ENCODE measurements around the gene CPLX3.
A peak's percentile ranks its signal among the peaks of the same experiment; 100 is the strongest.
"Not testable (repeated sequence)": the region's sequence is repeated elsewhere in the genome, so short reads cannot be mapped to it uniquely, and the experiment has no call there.

CPLX3 gene

GRCh38 chr15:74826364-74826819 lies at the start of gene CPLX3:
Gene CPLX3 (plus strand): TSS chr15:74826627. CDS start chr15:74826704, 77 bp downstream.
- peak in 1 of 2 donors; percentile 12 for DNase-seq

- DNase-seq = peak; percentile 86 to 88
Measured at GRCh38 chr15:74776821-74777768, 49.3 kb upstream of the CPLX3 start.

- peak; percentile 36 to 41 for DNase-seq
Measured at GRCh38 chr15:74777769-74778598, 48.4 kb upstream of the CPLX3 start.

- DNase-seq = no peak
Measured at GRCh38 chr15:74778599-74778970, 47.8 kb upstream of the CPLX3 start.

GRCh38 chr15:74779162-74779648 lies 47.2 kb upstream of the CPLX3 start:
- DNase-seq = no peak

GRCh38 chr15:74780523-74781430 lies 45.6 kb upstream of the CPLX3 start:
- DNase-seq = peak; percentile 66 to 72

- DNase-seq = peak; percentile 70 to 84
Measured at GRCh38 chr15:74781431-74782258, 44.8 kb upstream of the CPLX3 start, which contains the start of gene CSK. Gene CSK (plus strand): TSS chr15:74782080. CDS start chr15:74798298, 16,218 bp downstream.

- DNase-seq = peak in 1 of 2 donors; percentile 58
Measured at GRCh38 chr15:74782259-74783071, 44.0 kb upstream of the CPLX3 start.

GRCh38 chr15:74783072-74783807 lies 43.2 kb upstream of the CPLX3 start:
- peak; percentile 67 to 69 for DNase-seq

- DNase-seq = no peak
Measured at GRCh38 chr15:74783808-74784175, 42.6 kb upstream of the CPLX3 start.

GRCh38 chr15:74784426-74785193 lies 41.8 kb upstream of the CPLX3 start:
- peak; percentile 73 to 90 for DNase-seq

GRCh38 chr15:74785194-74786032 lies 41.0 kb upstream of the CPLX3 start:
- DNase-seq = no peak

- DNase-seq = not testable (repeated sequence)
Measured at GRCh38 chr15:74786081-74786480, 40.3 kb upstream of the CPLX3 start.

GRCh38 chr15:74786551-74787165 lies 39.8 kb upstream of the CPLX3 start:
- peak; percentile 73 to 74 for DNase-seq

GRCh38 chr15:74787251-74788041 lies 39.0 kb upstream of the CPLX3 start:
- peak; percentile 90 to 91 for DNase-seq

GRCh38 chr15:74788042-74788682 lies 38.3 kb upstream of the CPLX3 start:
- DNase-seq = peak; percentile 47 to 78
